ENCODE data around the gene WFDC1. TPM values are rescaled to one million over a fixed set of nuclear protein-coding genes. Genes with fewer than 3 reads are reported as not detected.

WFDC1 gene
- total and polyA plus RNA-seq, 4 donors, result 1.0 to 5.2 (median 2.9) TPM

DNA sequence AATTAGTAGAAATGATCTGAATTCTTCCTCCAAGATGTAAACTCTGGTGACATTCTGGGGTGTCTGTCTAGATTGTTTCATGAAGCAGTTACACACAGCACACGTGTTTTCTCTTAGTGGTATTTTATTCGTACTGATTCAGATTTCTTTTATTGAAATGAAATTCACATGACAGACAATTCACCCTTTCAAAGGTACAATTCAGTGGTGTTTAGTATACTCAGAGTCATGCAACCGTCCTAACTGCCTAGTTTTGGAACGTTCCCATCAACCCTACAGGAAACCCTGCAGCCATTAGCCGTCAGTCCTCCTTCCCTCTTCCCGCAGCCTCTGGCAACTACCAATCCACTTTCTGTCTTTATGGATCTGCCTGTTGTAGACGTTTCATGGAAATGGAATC is 8.8 kb downstream of the WFDC1 start (continued):
- TF ChIP-seq, protein P1, sequence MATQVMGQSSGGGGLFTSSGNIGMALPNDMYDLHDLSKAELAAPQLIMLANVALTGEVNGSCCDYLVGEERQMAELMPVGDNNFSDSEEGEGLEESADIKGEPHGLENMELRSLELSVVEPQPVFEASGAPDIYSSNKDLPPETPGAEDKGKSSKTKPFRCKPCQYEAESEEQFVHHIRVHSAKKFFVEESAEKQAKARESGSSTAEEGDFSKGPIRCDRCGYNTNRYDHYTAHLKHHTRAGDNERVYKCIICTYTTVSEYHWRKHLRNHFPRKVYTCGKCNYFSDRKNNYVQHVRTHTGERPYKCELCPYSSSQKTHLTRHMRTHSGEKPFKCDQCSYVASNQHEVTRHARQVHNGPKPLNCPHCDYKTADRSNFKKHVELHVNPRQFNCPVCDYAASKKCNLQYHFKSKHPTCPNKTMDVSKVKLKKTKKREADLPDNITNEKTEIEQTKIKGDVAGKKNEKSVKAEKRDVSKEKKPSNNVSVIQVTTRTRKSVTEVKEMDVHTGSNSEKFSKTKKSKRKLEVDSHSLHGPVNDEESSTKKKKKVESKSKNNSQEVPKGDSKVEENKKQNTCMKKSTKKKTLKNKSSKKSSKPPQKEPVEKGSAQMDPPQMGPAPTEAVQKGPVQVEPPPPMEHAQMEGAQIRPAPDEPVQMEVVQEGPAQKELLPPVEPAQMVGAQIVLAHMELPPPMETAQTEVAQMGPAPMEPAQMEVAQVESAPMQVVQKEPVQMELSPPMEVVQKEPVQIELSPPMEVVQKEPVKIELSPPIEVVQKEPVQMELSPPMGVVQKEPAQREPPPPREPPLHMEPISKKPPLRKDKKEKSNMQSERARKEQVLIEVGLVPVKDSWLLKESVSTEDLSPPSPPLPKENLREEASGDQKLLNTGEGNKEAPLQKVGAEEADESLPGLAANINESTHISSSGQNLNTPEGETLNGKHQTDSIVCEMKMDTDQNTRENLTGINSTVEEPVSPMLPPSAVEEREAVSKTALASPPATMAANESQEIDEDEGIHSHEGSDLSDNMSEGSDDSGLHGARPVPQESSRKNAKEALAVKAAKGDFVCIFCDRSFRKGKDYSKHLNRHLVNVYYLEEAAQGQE (IDR thresholded peaks at IDR 0.05), result no peak
- TF ChIP-seq, protein P2, sequence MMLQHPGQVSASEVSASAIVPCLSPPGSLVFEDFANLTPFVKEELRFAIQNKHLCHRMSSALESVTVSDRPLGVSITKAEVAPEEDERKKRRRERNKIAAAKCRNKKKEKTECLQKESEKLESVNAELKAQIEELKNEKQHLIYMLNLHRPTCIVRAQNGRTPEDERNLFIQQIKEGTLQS (IDR thresholded peaks at IDR 0.05), result no peak
- TF ChIP-seq FOXA1 (IDR thresholded peaks at IDR 0.05) (no peak), SP1 (IDR thresholded peaks at IDR 0.05) (no peak), EGR1 (IDR thresholded peaks at IDR 0.05; ENCODE audit: low read depth in 2 of 2) (no peak), RXRA (IDR thresholded peaks at IDR 0.05) (no peak), NR2F2 (IDR thresholded peaks at IDR 0.05) (no peak), FOXA2 (IDR thresholded peaks at IDR 0.05) (no peak)
- TF ChIP-seq, protein P3, sequence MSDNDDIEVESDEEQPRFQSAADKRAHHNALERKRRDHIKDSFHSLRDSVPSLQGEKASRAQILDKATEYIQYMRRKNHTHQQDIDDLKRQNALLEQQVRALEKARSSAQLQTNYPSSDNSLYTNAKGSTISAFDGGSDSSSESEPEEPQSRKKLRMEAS (IDR thresholded peaks at IDR 0.05), result no peak

DNA sequence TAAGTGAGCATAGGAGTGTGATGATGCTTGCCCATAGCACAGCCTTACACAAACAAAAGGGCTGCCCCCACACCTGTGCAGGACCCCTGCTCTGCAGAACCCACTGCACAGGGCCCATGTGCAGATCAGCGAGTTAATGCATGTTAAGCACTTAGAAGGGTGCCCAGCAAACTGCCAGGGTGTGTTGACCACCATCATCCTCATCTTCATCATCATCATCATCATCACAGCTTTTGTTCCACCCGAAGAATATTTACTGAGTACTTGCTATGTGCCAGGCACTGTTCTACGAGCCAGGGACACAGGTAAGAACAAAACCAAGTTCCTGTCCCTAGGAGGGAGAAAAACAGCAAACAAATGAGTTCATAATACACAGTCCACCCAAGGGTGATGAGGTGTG is 11.9 kb downstream of the WFDC1 start:
- Histone ChIP-seq H3K4me1 (ENCODE audit: control insufficient read depth in 4 of 4, insufficient read depth in 4 of 4, low read length in 3 of 4) (no peaks in the 10 kb centered on the region), H3K4me3 (ENCODE audit: low read depth in 1 of 3, low read length in 3 of 3) (no peak overlapping the region), H3K9me3 (ENCODE audit: control insufficient read depth in 4 of 4, low read length in 3 of 4) (no peaks in the 10 kb centered on the region), H3K36me3 (ENCODE audit: control insufficient read depth in 4 of 4, insufficient read depth in 3 of 4, low read depth in 1 of 4, low read length in 3 of 4) (no peaks in the 10 kb centered on the region), H3K27me3 (ENCODE audit: control insufficient read depth in 4 of 4, insufficient read depth in 4 of 4, low read length in 3 of 4) (peaks cover 0 to 4% (median 0%) of the 10 kb centered on the region in 4 donors), H3K27ac (ENCODE audit: low read depth in 1 of 2, low read length in 2 of 2) (no peak overlapping the region), H3K9ac (ENCODE audit: low read depth in 1 of 2, low read length in 2 of 2) (no peak overlapping the region)
- 80% methylated on average over 3 of the region's 3 CpGs for WGBS
- no peak for DNase-seq (ENCODE audit: low spot score)
- TF ChIP-seq, protein P2 (IDR thresholded peaks at IDR 0.05), result no peak
- TF ChIP-seq NR2F2 (IDR thresholded peaks at IDR 0.05) (no peak), RAD21 (IDR thresholded peaks at IDR 0.05) (no peak), GABPA (IDR thresholded peaks at IDR 0.05 in 1 of 2, conservative IDR thresholded peaks at IDR 0.05 in 1 of 2) (no peak), HNF4A (conservative IDR thresholded peaks at IDR 0.05) (no peak)
- TF ChIP-seq, protein P4, sequence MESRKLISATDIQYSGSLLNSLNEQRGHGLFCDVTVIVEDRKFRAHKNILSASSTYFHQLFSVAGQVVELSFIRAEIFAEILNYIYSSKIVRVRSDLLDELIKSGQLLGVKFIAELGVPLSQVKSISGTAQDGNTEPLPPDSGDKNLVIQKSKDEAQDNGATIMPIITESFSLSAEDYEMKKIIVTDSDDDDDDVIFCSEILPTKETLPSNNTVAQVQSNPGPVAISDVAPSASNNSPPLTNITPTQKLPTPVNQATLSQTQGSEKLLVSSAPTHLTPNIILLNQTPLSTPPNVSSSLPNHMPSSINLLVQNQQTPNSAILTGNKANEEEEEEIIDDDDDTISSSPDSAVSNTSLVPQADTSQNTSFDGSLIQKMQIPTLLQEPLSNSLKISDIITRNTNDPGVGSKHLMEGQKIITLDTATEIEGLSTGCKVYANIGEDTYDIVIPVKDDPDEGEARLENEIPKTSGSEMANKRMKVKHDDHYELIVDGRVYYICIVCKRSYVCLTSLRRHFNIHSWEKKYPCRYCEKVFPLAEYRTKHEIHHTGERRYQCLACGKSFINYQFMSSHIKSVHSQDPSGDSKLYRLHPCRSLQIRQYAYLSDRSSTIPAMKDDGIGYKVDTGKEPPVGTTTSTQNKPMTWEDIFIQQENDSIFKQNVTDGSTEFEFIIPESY (IDR thresholded peaks at IDR 0.05), result no peak

DNA sequence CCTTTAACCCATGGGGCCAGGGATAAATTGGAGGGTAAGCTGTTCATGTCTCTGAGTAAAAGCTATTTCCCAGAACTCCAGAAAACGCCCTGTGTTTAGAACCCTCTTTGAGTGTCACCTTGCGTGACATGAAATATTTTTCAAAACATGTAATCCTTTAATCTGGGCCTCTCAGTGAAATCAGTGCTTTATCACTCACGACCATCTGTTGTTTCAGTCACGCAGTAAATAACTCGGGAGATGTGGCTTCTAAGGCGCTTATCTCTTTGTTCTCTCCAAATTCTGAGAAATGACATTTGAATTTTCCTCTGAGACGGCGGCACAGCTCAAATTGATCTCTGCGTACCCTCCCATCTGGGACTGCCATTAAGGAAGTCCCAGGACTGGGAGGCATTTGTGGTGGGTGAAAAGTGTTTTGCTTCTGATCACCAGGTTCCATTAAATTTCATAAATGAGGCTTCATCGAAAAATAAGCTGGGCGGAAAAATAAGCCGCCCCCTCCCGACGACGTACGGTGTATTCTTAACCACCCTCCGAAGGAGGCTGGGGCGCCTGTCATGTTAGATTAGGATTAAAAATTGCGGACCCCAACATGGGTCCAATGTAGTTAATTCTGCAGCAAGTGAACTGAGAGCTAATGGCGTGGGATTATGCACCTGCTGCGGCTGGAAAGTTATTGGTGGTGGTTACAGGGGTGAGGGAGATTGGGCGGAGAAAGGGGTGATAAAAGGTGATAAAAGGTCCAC is 12.7 kb downstream of the WFDC1 start:
- Histone ChIP-seq H3K27ac (ENCODE audit: low read depth in 1 of 2, low read length in 2 of 2) (no peak overlapping the region), H3K9ac (ENCODE audit: low read depth in 1 of 2, low read length in 2 of 2) (no peak overlapping the region), H3K36me3 (ENCODE audit: control insufficient read depth in 4 of 4, insufficient read depth in 3 of 4, low read depth in 1 of 4, low read length in 3 of 4) (no peaks in the 10 kb centered on the region), H3K4me1 (ENCODE audit: control insufficient read depth in 4 of 4, insufficient read depth in 4 of 4, low read length in 3 of 4) (no peaks in the 10 kb centered on the region), H3K4me3 (ENCODE audit: low read depth in 1 of 3, low read length in 3 of 3) (no peak overlapping the region), H3K27me3 (ENCODE audit: control insufficient read depth in 4 of 4, insufficient read depth in 4 of 4, low read length in 3 of 4) (peaks cover 0 to 4% (median 0%) of the 10 kb centered on the region in 4 donors), H3K9me3 (ENCODE audit: control insufficient read depth in 4 of 4, low read length in 3 of 4) (no peaks in the 10 kb centered on the region)
- 86% methylated on average over 22 of the region's 22 CpGs for WGBS
- DNase-seq (ENCODE audit: low spot score), result no peak
- TF ChIP-seq, protein P3 (IDR thresholded peaks at IDR 0.05), result no peak
- TF ChIP-seq FOXA1 (IDR thresholded peaks at IDR 0.05) (no peak), HNF4A (conservative IDR thresholded peaks at IDR 0.05) (no peak), JUND (IDR thresholded peaks at IDR 0.05) (no peak), HNF4G (IDR thresholded peaks at IDR 0.05) (no peak), FOXA2 (IDR thresholded peaks at IDR 0.05) (no peak), RAD21 (IDR thresholded peaks at IDR 0.05) (no peak), RXRA (IDR thresholded peaks at IDR 0.05) (no peak), EGR1 (IDR thresholded peaks at IDR 0.05; ENCODE audit: low read depth in 2 of 2) (no peak), GABPA (IDR thresholded peaks at IDR 0.05 in 1 of 2, conservative IDR thresholded peaks at IDR 0.05 in 1 of 2) (no peak), YY1 (IDR thresholded peaks at IDR 0.05) (no peak)
- TF ChIP-seq, protein P5, sequence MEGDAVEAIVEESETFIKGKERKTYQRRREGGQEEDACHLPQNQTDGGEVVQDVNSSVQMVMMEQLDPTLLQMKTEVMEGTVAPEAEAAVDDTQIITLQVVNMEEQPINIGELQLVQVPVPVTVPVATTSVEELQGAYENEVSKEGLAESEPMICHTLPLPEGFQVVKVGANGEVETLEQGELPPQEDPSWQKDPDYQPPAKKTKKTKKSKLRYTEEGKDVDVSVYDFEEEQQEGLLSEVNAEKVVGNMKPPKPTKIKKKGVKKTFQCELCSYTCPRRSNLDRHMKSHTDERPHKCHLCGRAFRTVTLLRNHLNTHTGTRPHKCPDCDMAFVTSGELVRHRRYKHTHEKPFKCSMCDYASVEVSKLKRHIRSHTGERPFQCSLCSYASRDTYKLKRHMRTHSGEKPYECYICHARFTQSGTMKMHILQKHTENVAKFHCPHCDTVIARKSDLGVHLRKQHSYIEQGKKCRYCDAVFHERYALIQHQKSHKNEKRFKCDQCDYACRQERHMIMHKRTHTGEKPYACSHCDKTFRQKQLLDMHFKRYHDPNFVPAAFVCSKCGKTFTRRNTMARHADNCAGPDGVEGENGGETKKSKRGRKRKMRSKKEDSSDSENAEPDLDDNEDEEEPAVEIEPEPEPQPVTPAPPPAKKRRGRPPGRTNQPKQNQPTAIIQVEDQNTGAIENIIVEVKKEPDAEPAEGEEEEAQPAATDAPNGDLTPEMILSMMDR (IDR thresholded peaks at IDR 0.05; ENCODE audit: low read depth, low read length, missing input control), result no peak
- TF ChIP-seq, protein P2 (IDR thresholded peaks at IDR 0.05), result no peak

Data from liver (tissue), 9 donors.